Hepatocyte (in vitro differentiated cells): ENCODE measurements around the gene OLIG3. TPM values are rescaled to one million over a fixed set of nuclear protein-coding genes. Genes with fewer than 3 reads are reported as not detected.
A peak's percentile ranks its signal among the peaks of the same experiment; 100 is the strongest.

Source experiments
- DNase-seq: peaks from one replicate; pipeline ENCODE4 v3.0.0-alpha.2; 2016; ENCODE audit warnings: low spot score
- H2AFZ ChIP-seq: fragments of 200-600 bp; sonication (generic); 2 replicates; pipeline ENCODE4 v1.6.0; 2016; ENCODE audit warnings: antibody characterized with exemption, mild to moderate bottlenecking
- H3K27ac ChIP-seq: fragments of 200-600 bp; sonication (generic); 2 replicates; pipeline ENCODE4 v1.5.1; 2016; ENCODE audit warnings: mild to moderate bottlenecking
- H3K27me3 ChIP-seq: fragments of 200-600 bp; sonication (generic); 2 replicates; pipeline ENCODE4 v1.6.1; 2016
- H3K36me3 ChIP-seq: fragments of 200-600 bp; sonication (generic); replicated peaks from 2 replicates; pipeline ENCODE4 v1.5.1; 2016; ENCODE audit warnings: low read depth; ENCODE audit not compliant: insufficient read depth
- H3K4me1 ChIP-seq: fragments of 200-600 bp; sonication (generic); 2 replicates; pipeline ENCODE4 v1.5.1; 2016; ENCODE audit warnings: mild to moderate bottlenecking, moderate library complexity; ENCODE audit not compliant: insufficient read depth
- H3K4me2 ChIP-seq: fragments of 200-600 bp; sonication (generic); 2 replicates; pipeline ENCODE4 v1.6.0; 2016
- H3K4me3 ChIP-seq: fragments of 200-600 bp; sonication (generic); 2 replicates; pipeline ENCODE4 v1.5.1; 2016; ENCODE audit warnings: mild to moderate bottlenecking
- H3K79me2 ChIP-seq: fragments of 200-600 bp; sonication (generic); 2 replicates; pipeline ENCODE4 v1.6.0; 2017; ENCODE audit warnings: mild to moderate bottlenecking
- H3K9me2 ChIP-seq: fragments of 200-600 bp; sonication (generic); replicated peaks from 2 replicates; pipeline ENCODE4 v1.6.0; 2017; ENCODE audit warnings: mild to moderate bottlenecking; ENCODE audit not compliant: insufficient read depth
- H3K9me3 ChIP-seq: fragments of 200-600 bp; sonication (generic); 2 replicates; pipeline ENCODE4 v1.5.1; 2016; ENCODE audit warnings: low read depth, mild to moderate bottlenecking
- H4K20me1 ChIP-seq: fragments of 200-600 bp; sonication (generic); 2 replicates; pipeline ENCODE4 v1.6.0; 2016; ENCODE audit warnings: mild to moderate bottlenecking; ENCODE audit not compliant: insufficient read depth, poor library complexity, severe bottlenecking
- EZH2 ChIP-seq: fragments of 200-600 bp; sonication (generic); IDR thresholded peaks from 2 replicates; pipeline ENCODE4 v1.6.1; 2016; ENCODE audit warnings: antibody characterized with exemption, mild to moderate bottlenecking, borderline replicate concordance
- EZH2phosphoT487 ChIP-seq: fragments of 200-600 bp; sonication (generic); IDR thresholded peaks from one replicate; pipeline ENCODE4 v1.6.1; 2018; ENCODE audit warnings: antibody characterized with exemption, mild to moderate bottlenecking, low read depth, moderate library complexity; ENCODE audit not compliant: unreplicated experiment, severe bottlenecking
- WGBS: methylation state at CpG from one replicate; pipeline ENCODE4 v1.1.6; 2016; ENCODE audit warnings: low lambda C conversion rate; ENCODE audit errors: missing lambda C conversion rate; 5-methylcytosine and 5-hydroxymethylcytosine counted together
- polyA plus RNA-seq: library from polyadenylated mRNA; unstranded; fragments of >200 nt; fragmentation: Nextera tagmentation; extraction: Ambion mirVana; gene quantifications from 2 replicates; pipeline ENCODE4 v1.2.1, GENCODE V29; 2016
- total RNA-seq: library from RNA; depleted of rRNA; stranded (reverse); fragments of >200 nt; gene quantifications from 2 replicates; pipeline ENCODE4 v1.2.3, GENCODE V29; 2014
- TF ChIP-seq, protein P1 (sequence below): fragments of 200-600 bp; sonication (generic); IDR thresholded peaks from 2 replicates; pipeline ENCODE4 v1.5.1; 2016; ENCODE audit warnings: antibody characterized with exemption, mild to moderate bottlenecking; ENCODE audit not compliant: poor library complexity

The OLIG3 gene
- total and polyA plus RNA-seq, 2 experiments from 2014 or later = not detected

DNA sequence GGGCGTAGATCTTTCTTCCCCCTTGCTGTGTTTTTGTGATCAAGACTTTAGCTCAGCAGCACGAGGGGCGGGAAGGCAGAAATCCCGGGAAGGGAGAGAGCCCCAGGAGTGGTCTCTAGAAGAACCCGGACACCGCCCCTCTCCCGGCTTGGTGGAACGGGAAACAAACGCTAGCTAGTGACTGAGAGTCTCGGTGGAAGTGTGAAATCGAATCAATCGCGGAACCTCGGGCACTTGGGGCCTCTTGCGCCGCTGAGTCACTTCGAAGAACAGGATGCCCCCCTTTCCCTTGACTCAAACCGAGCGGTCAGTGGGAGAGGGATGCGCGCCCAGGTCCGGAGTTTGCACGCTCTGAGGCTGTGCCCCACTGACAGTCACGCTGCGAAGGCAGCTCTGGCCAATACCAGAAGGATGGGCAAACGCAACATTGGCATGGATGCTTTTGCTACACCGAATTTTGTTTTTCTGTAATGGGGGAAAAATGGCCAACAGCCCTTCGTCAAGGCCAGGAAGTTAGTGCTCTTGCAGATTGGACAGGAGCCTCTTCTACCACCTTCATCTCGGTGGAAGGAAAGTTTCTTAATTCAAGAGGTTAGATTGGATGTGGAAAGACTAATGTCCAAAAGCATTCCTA, 1.6 kb upstream of the OLIG3 start:
- H3K9me3 ChIP-seq = no peaks in the 10 kb centered on the region
- TF ChIP-seq EZH2phosphoT487 (peak; percentile 58), EZH2 (no peak)
- TF ChIP-seq, protein P1, sequence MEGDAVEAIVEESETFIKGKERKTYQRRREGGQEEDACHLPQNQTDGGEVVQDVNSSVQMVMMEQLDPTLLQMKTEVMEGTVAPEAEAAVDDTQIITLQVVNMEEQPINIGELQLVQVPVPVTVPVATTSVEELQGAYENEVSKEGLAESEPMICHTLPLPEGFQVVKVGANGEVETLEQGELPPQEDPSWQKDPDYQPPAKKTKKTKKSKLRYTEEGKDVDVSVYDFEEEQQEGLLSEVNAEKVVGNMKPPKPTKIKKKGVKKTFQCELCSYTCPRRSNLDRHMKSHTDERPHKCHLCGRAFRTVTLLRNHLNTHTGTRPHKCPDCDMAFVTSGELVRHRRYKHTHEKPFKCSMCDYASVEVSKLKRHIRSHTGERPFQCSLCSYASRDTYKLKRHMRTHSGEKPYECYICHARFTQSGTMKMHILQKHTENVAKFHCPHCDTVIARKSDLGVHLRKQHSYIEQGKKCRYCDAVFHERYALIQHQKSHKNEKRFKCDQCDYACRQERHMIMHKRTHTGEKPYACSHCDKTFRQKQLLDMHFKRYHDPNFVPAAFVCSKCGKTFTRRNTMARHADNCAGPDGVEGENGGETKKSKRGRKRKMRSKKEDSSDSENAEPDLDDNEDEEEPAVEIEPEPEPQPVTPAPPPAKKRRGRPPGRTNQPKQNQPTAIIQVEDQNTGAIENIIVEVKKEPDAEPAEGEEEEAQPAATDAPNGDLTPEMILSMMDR = no peak
- 1% methylated on average over 29 of the region's 29 CpGs for WGBS
- H3K27ac ChIP-seq = no peak overlapping the region
- H2AFZ ChIP-seq = no peak overlapping the region
- no peaks in the 10 kb centered on the region for H3K9me2 ChIP-seq
- DNase-seq = no peak
- H3K4me1 ChIP-seq = peaks cover 5% of the 10 kb centered on the region
- H3K4me3 ChIP-seq = no peak overlapping the region
- peaks cover 100% of the 10 kb centered on the region for H3K27me3 ChIP-seq
- no peaks in the 10 kb centered on the region for H4K20me1 ChIP-seq
- H3K4me2 ChIP-seq = no peak overlapping the region
- no peaks in the 10 kb centered on the region for H3K36me3 ChIP-seq
- H3K79me2 ChIP-seq = no peaks in the 10 kb centered on the region

DNA sequence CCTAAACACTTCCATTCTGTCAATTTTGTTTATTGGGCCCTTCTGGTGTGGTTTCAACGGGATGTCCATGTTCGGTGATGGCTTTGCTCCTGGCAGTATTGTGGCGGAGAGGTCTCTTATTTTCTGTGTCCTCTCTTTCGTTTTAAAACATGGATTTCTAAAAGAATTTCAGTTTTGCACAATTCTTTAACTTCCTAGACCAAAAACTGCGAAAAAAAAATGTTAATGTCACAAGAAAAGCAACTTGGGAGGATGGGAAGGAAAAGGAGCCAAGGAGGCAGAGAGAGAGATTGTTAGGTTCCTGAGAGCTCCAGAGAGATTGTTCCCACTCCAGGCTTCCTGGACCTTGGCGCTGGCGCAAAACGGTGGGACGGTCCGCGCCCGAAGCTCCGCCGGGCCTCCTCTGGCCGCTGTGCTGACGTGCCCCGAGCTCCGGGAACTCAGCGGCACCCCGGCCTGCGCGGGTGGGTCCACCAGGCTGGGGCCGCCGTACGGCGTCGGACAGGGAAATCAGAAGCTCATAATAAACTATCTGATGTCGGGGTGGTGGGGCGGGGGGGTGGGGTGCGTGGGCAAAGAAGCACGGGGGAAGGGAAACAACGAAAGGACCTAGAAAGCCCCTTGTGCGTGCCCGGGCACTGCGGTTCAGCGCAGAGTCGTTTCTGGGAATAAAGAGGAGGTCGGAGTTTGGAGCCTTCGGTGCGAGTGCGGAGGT, 951 bp upstream of the OLIG3 start:
- H3K36me3 ChIP-seq = no peaks in the 10 kb centered on the region
- TF ChIP-seq EZH2 = peak; percentile 95
- TF ChIP-seq EZH2phosphoT487 = no peak
- H3K27me3 ChIP-seq = peaks cover 100% of the 10 kb centered on the region
- H3K27ac ChIP-seq = no peak overlapping the region
- no peaks in the 10 kb centered on the region for H4K20me1 ChIP-seq
- no peak for DNase-seq
- peak overlapping the region; percentile 24 for H2AFZ ChIP-seq
- H3K9me2 ChIP-seq = no peaks in the 10 kb centered on the region
- no peaks in the 10 kb centered on the region for H3K79me2 ChIP-seq
- H3K9me3 ChIP-seq = no peaks in the 10 kb centered on the region
- H3K4me3 ChIP-seq = no peak overlapping the region
- peaks cover 5% of the 10 kb centered on the region for H3K4me1 ChIP-seq
- WGBS = 3% methylated on average over 33 of the region's 41 CpGs
- H3K4me2 ChIP-seq = no peak overlapping the region

DNA sequence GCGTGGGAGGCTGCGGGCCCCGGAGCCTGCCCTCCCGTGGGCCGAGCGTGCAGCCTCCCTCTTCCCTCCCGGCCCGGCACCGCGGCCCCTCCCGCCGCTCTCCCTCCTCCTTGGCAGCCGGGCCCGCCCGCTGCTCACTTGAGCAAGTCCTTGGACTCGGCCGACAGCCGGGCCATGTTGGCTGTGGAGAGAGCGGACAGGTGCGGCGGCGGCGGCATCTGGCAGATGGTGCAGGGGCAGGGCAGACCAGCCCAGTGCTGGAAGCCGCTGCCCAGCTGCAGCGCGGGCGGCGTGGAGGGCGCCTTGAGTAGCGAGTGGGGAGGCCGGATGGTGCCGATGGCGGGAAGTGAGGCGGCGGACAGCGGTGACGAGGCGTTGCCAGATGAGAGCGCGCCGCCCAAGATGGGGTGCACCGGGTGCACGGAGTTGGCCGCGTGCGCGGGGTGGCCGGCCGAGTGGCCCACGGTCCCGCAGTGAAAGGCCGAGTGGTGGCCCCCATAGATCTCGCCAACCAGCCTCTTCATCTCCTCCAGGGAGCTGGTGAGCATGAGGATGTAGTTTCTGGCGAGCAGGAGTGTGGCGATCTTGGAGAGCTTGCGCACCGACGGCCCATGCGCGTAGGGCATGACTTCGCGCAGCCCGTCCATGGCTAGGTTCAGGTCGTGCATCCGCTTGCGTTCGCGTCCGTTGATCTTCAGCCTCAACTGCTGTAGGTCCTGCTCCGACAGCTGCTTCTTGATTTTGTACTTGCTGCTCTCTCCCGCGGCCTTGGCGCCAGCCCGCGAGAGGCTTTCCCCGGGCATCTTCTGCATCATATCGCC, 766 bp downstream of the OLIG3 start:
- TF ChIP-seq, protein P1 = no peak
- no peak for TF ChIP-seq EZH2phosphoT487
- peak; percentile 92 for TF ChIP-seq EZH2
- H2AFZ ChIP-seq = peak overlapping the region; percentile 12
- 2% methylated on average over 65 of the region's 77 CpGs for WGBS
- H3K9me3 ChIP-seq = no peaks in the 10 kb centered on the region
- peaks cover 18% of the 10 kb centered on the region for H3K4me1 ChIP-seq
- no peak overlapping the region for H3K27ac ChIP-seq
- H3K27me3 ChIP-seq = peaks cover 100% of the 10 kb centered on the region
- no peaks in the 10 kb centered on the region for H3K9me2 ChIP-seq
- no peaks in the 10 kb centered on the region for H3K36me3 ChIP-seq
- DNase-seq = no peak
- no peaks in the 10 kb centered on the region for H4K20me1 ChIP-seq
- H3K4me3 ChIP-seq = no peak overlapping the region
- no peaks in the 10 kb centered on the region for H3K79me2 ChIP-seq
- peak overlapping the region; percentile 63 for H3K4me2 ChIP-seq
